ENCODE measurements around the gene SYNDIG1L. TPM values are rescaled to one million over a fixed set of nuclear protein-coding genes. Genes with fewer than 3 reads are reported as not detected.

The SYNDIG1L gene
- total RNA-seq, 1 donor from 2014 or later = not detected

DNA sequence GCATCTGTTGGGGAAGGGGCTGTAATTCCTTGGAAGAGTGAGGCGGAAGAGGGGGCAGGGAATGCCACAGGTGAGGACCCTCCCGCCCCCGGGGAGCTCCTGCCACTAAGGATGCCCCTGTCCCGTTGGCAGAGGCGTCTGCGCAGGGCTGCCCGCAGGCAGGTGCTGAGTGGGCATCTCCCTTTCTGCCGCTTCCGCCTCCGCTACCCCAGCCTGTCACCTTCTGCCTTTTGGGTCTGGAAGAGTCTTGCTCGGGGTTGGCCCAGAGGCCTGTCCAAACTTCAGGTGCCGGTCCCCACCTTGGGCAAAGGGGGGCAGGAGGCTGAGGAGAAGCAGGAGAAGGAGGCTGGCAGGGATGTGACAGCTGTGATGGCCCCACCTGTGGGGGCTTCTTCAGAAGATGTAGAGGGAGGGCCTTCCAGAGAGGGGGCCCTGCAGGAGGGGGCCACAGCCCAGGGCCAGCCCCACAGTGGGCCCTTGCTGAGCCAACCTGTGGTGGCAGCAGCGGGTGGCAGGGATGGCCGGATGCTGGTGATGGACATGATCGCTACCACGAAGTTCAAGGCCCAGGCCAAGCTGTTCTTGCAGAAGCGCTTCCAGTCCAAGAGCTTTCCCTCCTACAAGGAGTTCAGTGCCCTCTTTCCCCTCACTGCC lies 67.7 kb downstream of the SYNDIG1L start:
- DNase-seq = no peak

DNA sequence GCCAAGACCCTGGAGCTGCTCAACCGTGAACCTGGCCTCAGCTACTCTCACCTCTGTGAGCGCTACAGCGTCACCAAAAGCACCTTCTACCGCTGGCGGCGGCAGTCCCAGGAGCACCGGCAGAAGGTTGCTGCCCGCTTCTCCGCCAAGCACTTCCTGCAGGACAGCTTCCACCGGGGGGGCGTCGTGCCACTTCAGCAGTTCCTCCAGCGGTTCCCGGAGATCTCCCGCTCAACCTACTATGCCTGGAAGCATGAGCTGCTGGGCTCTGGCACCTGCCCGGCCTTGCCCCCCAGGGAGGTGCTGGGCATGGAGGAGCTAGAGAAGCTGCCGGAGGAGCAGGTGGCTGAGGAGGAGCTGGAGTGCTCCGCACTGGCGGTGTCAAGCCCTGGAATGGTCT lies 68.4 kb downstream of the SYNDIG1L start:
- no peak for DNase-seq

DNA sequence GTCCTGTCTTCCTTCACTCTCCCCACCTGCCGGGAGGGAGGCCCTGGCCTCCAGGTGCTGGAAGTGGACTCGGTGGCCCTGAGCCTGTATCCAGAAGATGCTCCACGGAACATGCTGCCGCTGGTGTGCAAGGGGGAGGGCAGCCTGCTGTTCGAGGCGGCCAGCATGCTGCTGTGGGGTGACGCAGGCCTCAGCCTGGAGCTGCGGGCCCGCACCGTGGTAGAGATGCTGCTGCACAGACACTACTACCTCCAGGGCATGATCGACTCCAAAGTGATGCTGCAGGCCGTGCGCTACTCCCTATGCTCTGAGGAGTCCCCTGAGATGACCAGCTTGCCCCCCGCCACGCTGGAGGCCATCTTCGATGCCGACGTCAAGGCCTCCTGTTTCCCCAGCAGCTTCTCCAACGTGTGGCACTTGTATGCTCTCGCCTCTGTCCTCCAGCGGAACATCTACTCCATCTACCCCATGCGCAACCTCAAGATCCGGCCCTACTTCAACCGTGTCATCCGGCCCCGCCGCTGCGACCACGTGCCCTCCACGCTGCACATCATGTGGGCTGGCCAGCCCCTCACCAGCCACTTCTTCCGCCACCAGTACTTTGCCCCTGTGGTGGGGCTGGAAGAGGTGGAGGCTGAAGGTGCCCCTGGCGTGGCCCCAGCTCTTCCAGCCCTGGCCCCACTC lies 69.0 kb downstream of the SYNDIG1L start:
- no peak for DNase-seq

Other genes with a start within 250 kb of the SYNDIG1L start
- gene VSX2, start 186.8 kb downstream of the SYNDIG1L start, total RNA-seq = not detected
- gene ABCD4, start 123.3 kb downstream of the SYNDIG1L start, total RNA-seq = 38.5 TPM
- 0.20 TPM for gene VRTN, start 77.7 kb downstream of the SYNDIG1L start, total RNA-seq
- gene NPC2, start 67.1 kb upstream of the SYNDIG1L start, total RNA-seq = 97.0 TPM
- 8.8 TPM for gene ISCA2, start 67.6 kb upstream of the SYNDIG1L start, total RNA-seq
- 18.8 TPM for gene LTBP2, start 186.0 kb upstream of the SYNDIG1L start, total RNA-seq

Data from skin of body (tissue), 2 donors.